HepG2 (cell line): Measurements from ENCODE around the gene E2F3.

Experiments used
- CEBPB ChIP-seq: IDR thresholded peaks from 2 replicates; pipeline ENCODE4 v1.6.1; 2011; ENCODE audit warnings: low read depth, low read length, improper control_type of control experiment, borderline replicate concordance
- CREB3 ChIP-seq: sonication (generic); formaldehyde crosslinking; IDR thresholded peaks from 2 replicates; pipeline ENCODE4 v1.5.0; 2020; ENCODE audit warnings: missing genetic modification reagents
- CTCF ChIP-seq: sonication (generic); formaldehyde crosslinking; IDR thresholded peaks from 2 replicates; pipeline ENCODE4 v1.5.0; 2020; ENCODE audit warnings: mild to moderate bottlenecking, missing genetic modification reagents, moderate library complexity
- HNRNPLL ChIP-seq: fragments of 200-400 bp; formaldehyde crosslinking; IDR thresholded peaks from 2 replicates; pipeline ENCODE4 v1.6.1; 2017; ENCODE audit warnings: mild to moderate bottlenecking, low read depth, low read length; ENCODE audit not compliant: poor library complexity, severe bottlenecking
- POLR2A ChIP-seq, 2 experiments: IDR thresholded peaks; 2 replicates each; pipeline ENCODE4 v1.6.1; 2011; ENCODE audit warnings: low read depth in 2 of 2, low read length in 2 of 2, mild to moderate bottlenecking in 1 of 2, moderate library complexity in 1 of 2; ENCODE audit not compliant: insufficient read depth in 1 of 2
- POLR2AphosphoS2 ChIP-seq: IDR thresholded peaks from 2 replicates; pipeline ENCODE4 v1.6.1; 2011; ENCODE audit warnings: low read depth, low read length, improper control_type of control experiment
- POLR2AphosphoS5 ChIP-seq: IDR thresholded peaks from 2 replicates; pipeline ENCODE4 v1.6.1; 2012; ENCODE audit warnings: low read depth, low read length
- REST ChIP-seq, 2 experiments: IDR thresholded peaks; 2 replicates each; pipeline ENCODE4 v1.6.1; 2011 to 2012; ENCODE audit warnings: low read length in 2 of 2, borderline replicate concordance in 1 of 2, low read depth in 1 of 2, mild to moderate bottlenecking in 1 of 2, moderate library complexity in 1 of 2
- ZBTB14 ChIP-seq: sonication (generic); formaldehyde crosslinking; IDR thresholded peaks from 2 replicates; pipeline ENCODE4 v1.4.0; 2020; ENCODE audit warnings: missing genetic modification reagents
- ZNF207 ChIP-seq: fragments of 450-650 bp; IDR thresholded peaks from 2 replicates; pipeline ENCODE4 v1.6.1; 2016; ENCODE audit warnings: antibody characterized with exemption, borderline replicate concordance
- ZNF510 ChIP-seq: sonication (generic); formaldehyde crosslinking; IDR thresholded peaks from 2 replicates; pipeline ENCODE4 v1.4.0; 2020; ENCODE audit warnings: low read depth, mild to moderate bottlenecking, missing genetic modification reagents

- TF ChIP-seq ZBTB14 (CRISPR knock-in tag) (no peak), CEBPB (no peak), ZNF510 (no peak), REST (IDR thresholded peaks at IDR 0.05; ENCODE audit: borderline replicate concordance in 1 of 2, low read depth in 1 of 2, low read length in 2 of 2) (no peak), POLR2AphosphoS2 (no peak), ZNF207 (no peak), CREB3 (no peak), HNRNPLL (no peak), CTCF (CRISPR knock-in tag) (no peak), POLR2A (IDR thresholded peaks at IDR 0.05; ENCODE audit: insufficient read depth in 1 of 2, low read depth in 2 of 2, low read length in 2 of 2) (no peak), POLR2AphosphoS5 (no peak)
These were observed 48.5 kb upstream of the E2F3 start for GRCh38 chr6:20353134-20353533.
